NCI-H1105 (cell line): ENCODE measurements around the gene GLRX2.
"Not testable (repeated sequence)": the region's sequence is repeated elsewhere in the genome, so short reads cannot be mapped to it uniquely, and the experiment has no call there.

ENCODE experiments used
- DNase-seq: peaks from one replicate; lab custom pipeline; 2025; lab: John Stamatoyannopoulos, UW

GLRX2 gene, protein sequence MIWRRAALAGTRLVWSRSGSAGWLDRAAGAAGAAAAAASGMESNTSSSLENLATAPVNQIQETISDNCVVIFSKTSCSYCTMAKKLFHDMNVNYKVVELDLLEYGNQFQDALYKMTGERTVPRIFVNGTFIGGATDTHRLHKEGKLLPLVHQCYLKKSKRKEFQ

GRCh38 chr1:193104907-193105820 lies at the start of gene GLRX2:
TSS of gene GLRX2 (minus strand) at chr1:193105414. CDS start at chr1:193105382, 32 bp downstream.
- DNase-seq = peak; percentile 60

- no peak for DNase-seq
Observed at GRCh38 chr1:193144999-193145398, 39.8 kb upstream of the GLRX2 start.

DNA sequence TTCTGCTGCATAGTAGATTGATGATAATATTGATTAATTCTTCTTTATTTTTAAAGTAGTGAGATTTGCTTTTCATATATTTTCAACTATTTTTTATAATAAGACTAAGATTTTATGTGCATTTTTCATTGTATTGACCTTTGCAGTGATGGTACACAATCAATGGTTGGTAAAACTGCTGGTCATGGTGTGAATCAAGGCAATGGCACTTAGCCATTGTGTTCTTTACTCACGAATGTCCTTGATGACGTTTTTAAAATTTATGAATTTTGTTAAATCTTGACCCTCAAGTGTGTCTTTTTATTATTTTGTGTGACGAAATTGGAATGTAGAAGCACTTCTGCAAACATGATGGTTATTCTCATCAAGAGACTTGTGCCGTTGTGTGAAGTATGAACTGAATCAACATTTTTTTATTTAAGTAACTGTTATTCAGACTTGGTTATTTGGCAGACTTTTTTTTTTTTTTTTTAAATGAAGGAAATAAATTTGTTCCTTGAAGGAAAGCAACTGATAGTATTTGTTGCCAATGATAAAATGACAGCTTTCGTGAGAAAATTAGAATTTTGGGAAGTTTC lies 39.2 kb upstream of the GLRX2 start:
- DNase-seq = no peak

GRCh38 chr1:193143285-193143684 lies 38.1 kb upstream of the GLRX2 start:
- no peak for DNase-seq

DNA sequence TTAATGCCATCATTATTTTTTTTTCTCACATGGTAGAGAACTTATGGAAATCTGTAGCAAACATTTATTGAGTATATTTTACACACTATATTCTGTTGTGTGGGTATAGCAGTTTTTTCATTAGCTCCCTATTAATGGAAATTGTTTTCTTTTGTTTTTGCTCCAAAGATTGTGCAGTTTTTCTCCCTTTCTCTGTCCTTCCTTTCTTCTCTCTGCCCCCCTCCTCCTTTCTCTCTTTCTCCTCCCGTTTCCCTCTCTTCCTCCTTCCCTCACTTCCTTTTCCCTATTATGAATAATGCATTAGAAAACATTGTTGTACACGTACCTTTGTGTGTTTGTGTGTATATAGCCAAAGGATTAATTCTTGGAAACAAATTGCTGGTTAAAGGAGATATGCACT lies 37.2 kb upstream of the GLRX2 start:
- no peak for DNase-seq

- no peak for DNase-seq
Observed at GRCh38 chr1:193141804-193142203, 36.6 kb upstream of the GLRX2 start.

- DNase-seq = no peak
Observed at GRCh38 chr1:193140254-193140653, 35.0 kb upstream of the GLRX2 start.

GRCh38 chr1:193131266-193131860 lies 26.1 kb upstream of the GLRX2 start:
- DNase-seq = no peak

- DNase-seq = no peak
Observed at GRCh38 chr1:193125369-193125768, 20.2 kb upstream of the GLRX2 start.

DNA sequence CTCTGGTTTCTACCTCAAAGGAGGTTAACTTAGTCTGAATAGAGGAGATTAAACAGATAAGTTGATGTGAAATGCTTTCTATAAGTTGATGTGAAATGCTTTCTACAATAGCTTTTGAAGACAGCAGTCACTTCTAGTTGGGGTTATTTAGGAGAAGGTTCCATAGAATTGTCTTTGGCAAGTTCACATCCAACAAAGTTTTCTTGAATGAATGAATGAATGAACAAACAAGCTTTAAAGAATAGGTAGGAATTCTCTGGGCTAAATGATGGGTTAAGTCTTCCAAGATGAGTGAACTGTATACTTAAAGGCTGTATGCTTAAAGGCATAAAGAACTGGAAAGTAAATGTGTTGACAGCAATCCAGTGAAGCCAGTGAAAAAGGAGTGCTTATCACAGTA lies 18.5 kb upstream of the GLRX2 start:
- DNase-seq = no peak

DNA sequence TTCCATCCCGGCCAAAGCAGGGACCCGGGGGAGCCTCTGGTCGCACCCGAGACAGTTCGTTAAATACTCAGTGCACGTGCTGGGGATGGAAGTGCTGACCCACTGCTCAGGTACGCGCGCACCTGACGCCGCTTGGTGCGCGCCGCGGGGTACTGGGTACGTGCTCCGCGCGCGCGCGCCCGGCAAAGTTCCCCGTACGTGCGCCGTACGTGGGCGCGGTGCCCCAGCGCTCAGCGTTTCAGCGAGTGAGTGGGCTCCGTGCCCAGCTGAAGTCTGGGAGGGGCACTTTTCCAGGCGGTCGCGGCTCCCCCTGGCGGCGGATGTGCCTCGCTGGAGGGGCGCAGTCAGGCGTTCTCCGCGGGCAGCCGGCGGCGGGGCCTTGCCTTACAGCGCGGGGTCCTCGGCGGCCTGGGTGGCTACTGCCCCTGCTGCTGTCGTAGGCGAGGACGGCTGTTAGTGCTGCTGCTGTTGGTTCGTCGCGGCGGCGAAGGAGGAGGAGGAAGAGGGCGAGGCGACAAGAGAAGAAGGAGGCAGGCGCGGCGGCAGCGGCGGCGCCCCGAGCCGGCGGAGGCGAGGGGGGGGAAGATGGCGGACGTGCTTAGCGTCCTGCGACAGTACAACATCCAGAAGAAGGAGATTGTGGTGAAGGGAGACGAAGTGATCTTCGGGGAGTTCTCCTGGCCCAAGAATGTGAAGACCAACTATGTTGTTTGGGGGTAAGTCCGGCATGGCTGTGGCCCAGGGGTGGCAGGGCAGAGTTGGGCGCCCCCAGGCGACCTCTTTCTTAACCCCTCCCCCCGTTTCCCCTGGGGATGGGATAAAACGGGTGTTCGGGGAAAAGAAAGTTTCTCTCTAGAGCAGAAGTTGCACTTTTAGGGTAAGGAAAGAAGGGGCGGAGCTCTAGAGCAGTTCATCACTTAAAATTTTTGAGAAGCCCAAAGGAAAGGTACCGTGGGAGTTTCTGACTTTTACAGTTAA lies 16.7 kb upstream of the GLRX2 start, which contains the start of gene CDC73:
Gene CDC73 (plus strand): TSS at position 416 of the 978 bp plus-strand sequence. CDS start 170 bp downstream, at position 586.
- peak; percentile 97 for DNase-seq

GRCh38 chr1:193120604-193121166 lies 15.5 kb upstream of the GLRX2 start:
- DNase-seq = no peak

GRCh38 chr1:193118803-193119730 lies 13.9 kb upstream of the GLRX2 start:
- no peak for DNase-seq

GRCh38 chr1:193118194-193118593 lies 13.0 kb upstream of the GLRX2 start:
- DNase-seq = no peak

DNA sequence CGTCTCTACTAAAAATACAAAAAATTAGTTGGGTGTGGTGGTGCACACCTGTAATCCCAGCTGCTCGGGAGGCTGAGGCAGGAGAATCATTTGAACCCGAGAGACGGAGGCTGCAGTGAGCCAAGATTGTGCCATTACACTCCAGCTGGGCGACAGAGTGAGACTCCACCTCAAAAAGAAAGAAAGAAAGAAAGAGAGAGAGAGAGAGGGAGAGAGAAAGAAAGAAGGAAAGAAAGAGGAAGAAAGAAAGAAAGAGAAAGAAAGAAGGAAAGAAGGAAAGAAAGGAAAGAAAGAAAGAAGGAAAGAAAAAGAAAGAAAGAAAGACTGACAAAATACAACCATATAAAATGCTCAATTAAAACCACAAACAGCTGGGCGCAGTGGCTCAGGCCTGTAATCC lies 12.0 kb upstream of the GLRX2 start:
- DNase-seq = not testable (repeated sequence)

GRCh38 chr1:193115629-193116227 lies 10.5 kb upstream of the GLRX2 start:
- DNase-seq = no peak

DNA sequence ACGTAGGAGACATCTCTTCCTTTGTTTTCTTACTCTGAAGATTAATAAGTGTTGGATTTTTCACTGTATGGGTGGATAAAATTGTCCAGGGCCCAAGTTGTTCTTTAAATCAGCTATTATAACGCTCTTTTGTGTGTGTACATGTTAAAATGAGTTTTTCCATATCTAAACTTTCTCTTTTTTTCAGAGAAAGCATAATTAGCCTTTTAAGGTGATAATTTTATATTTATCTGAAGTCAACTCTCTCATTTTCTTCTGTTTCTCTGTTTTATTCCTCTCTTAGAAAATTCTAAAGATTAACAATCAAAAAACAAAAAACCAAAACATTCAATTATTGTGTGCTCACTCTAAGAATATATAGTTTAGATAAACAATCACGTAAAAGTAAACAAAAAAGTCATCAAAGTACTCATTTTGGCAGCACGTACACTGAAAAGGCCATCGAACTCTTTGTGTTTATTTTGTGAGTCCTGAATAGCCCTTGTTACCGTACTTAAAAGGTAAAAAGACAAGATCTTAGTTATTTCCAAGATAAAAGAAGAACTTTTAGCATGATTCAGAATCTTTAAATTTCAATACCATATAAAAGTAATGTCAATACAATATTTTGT lies 9.4 kb upstream of the GLRX2 start:
- no peak for DNase-seq

GRCh38 chr1:193113992-193114332 lies 8.7 kb upstream of the GLRX2 start:
- no peak for DNase-seq
